Fibroblast of upper back skin (primary cell): ENCODE data around the gene RPL23.

Experiments used
- DNase-seq: peaks from one replicate; pipeline ENCODE4 v3.0.0-alpha.2; 2013

Gene RPL23

DNA sequence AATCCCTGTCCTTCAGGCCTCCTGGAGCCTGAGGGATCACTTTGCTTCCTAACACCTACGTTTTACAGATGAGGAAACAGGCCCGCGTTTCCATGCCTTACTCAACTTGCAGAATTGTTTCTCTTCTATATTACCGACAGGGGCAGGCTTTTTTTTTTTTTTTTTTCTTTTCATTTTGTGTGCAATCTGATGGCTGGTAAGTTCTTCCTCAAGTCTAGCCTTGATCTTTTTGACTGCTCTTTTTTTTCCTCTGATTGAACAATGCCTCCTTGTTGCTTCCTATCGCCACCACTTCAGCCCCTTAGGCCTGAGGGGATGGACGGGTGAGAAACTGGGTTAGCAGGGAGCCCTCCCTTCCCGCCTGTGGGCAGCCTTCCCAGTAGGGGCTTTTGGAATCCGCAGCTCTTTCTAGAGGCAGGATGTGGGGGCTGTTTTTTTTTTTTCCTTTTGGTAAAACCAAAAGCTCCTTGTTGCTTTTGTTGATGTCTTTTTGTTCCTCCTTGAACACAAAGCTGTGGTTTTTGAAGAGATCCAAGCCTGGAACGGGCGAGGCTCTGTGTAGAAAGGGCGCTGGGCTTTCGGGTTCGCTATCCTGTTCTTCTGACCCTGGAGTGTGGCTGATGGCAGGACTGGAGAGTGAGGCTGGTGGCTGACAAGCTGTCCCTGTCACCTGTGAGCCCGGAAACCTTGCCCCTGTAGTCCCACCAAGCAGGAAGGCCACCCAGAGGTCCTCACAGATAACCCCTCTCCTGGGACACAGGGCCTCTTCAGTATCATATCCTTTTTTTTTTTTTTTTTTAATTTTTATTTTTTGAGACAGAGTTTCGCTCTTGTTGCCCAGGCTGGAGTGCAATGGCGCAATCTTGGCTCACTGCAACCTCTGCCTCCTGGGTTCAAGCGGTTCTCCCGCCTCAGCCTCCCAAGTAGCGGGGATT lies 30.3 kb upstream of the RPL23 start:
- no peak for DNase-seq

DNA sequence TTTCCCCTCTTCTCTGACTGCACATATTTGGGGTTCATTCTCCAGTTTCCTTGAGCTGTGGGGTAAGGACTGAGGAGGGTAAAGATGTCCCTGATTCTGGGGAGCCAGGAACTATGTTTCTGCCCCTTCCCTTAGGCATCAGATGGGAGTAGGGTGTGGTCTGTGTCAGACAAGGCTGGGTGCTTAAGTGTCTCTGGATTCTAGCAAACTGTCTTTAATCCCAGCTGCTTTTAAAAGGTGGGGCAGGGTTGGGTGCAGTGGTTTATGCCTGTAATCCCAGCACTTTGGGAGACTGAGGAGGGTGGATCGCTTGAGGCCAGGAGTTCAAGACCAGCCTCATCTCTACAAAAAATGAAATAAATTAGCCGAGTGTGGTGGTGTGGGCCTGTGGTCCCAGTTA lies 29.3 kb upstream of the RPL23 start:
- DNase-seq = no peak

DNA sequence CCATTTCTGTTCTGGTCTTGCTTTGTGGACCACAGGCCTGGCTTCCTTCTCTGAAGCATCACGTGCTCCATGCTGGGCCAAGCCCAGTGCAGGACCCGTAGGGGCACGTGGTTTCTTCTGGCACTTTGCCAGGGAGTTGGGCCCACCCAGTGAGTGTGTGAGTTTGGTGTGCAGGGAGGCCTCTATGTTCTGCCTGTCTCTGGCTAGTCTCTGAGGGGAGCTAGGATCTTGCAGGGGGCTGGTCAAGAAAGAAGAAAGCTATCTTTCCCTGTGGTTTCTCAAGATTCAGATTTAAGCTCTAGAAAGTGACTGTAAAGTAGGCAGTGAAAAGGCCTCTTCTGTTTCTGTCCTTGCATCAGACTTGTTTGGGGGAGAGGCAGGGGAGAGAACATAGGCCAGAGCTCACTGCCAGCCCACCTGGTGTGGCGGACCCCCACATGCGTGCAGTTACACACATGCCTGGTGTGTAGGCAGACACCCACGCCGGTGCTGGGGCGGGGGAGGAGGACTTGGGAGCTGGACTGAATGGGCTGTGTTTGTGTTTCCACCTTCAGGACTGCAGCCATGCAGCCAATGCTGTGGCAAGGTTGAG lies 28.2 kb upstream of the RPL23 start:
- peak; percentile 78 for DNase-seq

DNA sequence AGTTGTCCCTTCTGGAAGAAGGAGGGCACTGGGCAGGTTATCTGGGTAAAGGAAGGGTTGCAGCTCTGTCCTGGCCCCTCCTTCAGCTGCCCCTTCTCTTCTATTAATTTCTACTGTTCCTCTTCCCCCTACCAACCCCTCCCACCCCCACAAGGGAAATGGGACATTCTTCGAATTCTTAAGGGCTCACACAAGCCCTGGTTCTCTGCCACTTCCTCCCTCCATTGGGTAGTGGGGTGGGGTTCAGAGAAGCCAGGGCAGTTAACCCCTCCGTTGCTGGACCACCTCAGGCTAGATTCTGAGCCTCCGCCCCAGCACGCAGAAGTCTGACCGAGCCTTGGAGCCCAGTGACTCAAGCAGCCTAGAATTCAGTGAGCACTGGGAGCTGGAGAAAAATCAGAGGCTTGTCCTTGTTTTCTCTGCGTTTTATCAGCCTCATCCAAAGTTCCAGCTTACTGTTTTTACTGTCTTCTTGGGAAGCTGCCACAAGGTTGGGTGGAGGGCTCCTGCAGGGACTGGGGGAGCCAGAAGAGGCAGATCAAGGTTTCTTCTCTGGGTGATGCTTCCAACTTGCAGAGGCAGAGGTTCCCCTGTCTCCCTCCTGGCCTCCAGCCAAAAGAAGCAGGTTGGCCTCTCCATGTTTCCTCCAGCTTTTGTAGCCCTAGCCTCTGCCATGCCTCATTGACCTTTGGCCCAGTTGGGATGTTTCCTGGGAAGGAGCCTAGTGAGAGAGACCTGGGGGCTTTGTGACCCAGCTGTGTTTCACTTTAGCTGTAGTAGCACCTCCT lies 26.6 kb upstream of the RPL23 start:
- DNase-seq = peak; percentile 93

DNA sequence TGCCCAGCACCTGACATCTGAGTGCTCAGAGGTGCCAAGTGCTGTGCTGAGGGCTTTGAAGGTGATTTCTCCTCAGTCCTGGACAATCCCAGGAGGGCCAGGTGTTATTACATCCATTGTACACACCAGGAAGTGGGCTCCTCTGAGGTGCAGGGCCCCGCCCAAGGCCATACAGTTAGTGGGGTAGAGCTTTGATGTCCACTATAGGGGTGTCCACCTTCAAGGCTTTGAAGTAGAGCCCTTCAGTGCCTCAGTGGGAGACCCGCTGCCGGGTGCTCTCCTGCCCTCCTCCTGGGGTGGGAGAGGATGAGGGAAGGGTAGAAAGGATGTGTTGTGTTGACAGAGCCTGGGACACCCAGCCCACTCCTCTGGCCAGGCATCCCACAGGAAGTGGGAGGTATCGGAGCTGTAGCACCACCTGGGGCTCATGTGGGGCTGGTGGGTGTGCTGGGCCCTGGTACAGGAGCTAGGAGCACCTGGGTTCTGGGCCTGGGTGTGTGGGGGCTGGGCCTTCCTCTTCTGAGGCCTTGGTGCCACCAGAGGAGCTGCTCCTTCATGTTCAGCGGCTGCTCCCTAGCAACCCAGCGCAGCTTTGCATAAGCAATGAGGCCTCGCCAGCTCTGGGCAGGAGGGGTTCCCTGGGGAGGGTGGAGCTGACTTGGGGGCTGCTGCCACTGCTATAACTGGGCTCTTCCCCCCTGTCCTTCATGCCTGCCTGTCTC lies 23.8 kb upstream of the RPL23 start:
- no peak for DNase-seq

DNA sequence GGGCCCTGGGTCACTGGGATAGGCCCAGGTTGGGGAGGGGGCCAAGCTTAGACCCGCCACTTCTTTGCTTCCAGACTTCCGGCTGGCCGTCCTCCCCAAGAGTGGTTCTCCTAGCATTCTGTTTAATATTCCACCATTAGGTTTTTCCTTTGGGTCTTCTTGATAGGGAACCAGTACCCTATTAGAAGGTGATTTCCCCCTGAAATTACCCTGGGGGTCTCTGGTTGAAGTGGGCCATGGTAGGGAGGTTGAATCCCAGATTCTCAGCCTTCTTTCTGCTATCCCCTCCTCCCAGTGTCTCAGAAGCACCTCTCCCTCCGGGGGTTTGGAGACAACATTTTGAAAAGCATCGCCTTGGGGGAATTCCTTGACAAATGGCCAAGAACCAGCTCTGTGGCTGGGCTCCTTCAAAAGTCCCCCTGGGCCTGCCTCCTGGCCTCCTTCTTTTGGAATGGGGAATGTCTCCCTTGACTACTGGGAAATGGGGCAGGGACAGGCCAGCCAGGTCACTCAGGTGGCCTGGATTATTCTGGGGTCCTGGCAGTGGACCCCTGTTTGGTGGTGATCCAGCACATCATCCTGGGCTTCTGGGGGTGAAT lies 22.1 kb upstream of the RPL23 start:
- peak; percentile 62 for DNase-seq

DNA sequence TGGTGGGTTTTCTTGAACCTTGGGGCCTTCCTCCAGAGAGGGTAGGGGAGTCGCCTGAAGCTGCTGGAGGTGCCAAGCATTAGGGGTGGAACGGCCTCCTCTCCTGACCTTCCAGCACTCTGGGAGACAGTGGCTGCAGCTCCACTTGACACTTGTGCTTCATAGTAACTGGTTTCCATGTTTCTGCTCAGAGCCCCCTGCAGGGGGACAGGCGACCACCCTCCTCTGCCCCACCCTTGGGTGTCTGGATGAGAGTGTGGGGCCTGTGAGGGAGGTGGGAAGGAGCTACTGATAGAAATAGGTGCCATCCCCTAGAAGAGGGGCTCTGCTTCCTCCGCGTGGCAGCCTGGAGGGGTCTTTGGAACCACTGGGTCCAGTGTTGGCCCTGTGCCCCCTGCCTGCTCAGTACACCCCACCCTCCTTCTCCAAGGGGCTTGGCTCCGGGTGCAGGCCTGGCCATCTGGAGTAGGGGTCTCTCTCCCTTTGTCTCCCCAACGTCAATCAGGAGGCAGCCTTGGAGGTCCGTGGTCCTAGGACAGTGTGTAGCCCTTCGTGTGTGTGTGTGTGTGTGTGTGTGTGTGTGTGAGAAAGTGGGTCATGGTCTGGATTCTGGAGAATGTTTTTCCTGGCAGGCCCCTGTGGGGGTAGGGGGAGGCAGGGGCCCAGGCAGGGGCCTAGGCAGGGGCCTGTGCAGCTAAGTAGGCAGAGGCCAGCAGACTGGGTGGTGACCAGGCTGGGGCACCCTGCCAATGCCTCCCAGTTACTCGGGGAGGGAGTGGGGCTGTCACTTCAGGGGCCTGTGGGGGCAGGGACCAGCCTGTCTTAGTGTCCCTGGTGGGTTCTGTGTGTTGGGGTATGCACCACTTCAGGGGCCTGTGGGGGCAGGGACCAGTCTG lies 21.2 kb upstream of the RPL23 start:
- DNase-seq = peak; percentile 44

DNA sequence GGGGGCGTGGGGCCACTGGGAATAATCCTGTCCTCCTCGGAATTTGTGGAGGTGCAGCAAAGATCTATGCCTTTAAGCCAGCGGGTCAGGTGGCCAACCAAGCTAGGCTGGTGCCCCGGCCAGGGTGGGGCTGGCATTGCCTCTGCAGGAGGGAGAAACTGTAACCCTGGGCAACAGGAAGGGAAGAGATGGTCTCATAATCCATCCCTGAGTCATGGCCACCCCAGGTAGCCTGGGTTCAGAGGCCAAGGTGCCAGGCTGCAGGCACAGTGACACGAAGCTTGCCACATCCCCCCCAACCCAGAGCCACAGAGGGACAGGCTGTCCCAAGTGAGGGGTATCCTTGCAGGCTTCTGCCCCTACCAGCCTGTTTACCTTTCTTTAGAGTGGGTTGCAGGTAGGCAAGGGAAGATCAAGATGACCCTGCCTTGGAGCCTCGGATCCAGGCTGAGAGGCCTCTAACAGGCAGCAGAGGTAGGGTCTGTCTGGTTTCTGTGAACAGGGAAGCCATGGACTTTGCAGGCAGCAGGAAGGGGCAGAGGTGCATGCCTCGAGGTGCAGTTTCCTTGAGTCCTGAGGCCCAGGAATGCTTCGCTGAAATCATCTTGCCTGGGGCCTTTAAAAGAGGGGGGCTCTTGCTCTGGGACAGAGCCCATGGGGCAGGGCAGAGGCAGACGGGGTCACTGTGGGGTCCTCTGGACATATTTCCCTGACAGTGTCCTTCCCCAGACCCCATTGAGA lies 20.3 kb upstream of the RPL23 start:
- DNase-seq = no peak

DNA sequence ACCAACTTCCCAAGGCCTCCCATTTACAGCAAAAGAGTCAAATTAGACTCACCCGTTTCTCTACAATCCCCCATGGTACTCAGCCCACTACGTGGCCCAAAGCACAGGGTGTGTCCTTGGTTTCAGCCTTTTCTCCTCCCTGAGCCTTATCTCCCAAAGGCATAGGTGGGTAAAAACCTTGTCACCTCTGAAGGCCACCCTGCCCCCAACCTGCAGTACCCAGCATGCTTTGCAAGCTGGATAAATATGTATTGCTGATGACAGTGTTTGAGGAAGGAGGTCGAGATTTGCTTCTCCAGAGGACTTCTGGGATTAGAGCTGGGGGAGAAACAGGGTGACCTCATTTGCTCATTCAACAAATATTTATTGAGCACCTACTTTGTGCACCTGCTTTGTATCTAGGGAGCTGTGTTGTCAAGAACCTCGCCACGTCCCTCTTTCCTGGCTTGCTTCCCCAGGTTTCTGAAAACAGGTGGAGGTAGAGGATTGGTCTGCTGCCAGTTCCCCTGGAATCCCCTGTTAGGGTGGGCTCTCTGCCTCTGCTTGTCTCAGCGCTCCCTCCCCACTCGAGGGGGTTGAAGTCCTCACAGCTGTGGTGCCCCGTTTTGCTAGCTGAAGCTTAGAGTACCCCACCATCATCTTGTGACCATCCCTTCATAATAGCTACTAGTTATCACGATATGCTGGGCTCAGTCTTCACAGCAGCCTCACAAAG lies 19.3 kb upstream of the RPL23 start:
- DNase-seq = no peak

DNA sequence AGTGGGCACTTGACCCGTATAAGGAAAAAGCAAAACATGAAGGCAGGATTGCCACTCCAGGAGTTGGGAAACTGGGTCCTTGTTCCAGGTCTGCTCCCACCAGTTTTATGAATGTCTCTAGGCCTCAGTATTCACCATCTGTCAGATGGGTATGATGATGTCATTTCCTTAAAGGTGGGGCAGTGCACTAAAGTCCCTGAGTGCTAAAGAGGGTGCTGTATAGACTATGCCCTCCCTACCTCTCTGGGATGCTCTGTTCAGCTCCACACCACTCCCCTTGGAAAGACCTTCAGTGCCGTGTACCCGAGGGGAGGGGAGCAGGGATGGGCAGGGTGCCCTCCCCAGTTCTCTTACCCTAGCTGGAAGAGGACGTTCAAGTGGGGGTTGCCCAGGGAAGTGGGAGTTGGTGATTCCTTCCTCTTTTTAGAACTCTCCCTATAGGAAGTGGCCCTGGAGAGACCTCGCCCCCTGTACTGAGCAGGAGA lies 18.5 kb upstream of the RPL23 start:
- DNase-seq = no peak

DNA sequence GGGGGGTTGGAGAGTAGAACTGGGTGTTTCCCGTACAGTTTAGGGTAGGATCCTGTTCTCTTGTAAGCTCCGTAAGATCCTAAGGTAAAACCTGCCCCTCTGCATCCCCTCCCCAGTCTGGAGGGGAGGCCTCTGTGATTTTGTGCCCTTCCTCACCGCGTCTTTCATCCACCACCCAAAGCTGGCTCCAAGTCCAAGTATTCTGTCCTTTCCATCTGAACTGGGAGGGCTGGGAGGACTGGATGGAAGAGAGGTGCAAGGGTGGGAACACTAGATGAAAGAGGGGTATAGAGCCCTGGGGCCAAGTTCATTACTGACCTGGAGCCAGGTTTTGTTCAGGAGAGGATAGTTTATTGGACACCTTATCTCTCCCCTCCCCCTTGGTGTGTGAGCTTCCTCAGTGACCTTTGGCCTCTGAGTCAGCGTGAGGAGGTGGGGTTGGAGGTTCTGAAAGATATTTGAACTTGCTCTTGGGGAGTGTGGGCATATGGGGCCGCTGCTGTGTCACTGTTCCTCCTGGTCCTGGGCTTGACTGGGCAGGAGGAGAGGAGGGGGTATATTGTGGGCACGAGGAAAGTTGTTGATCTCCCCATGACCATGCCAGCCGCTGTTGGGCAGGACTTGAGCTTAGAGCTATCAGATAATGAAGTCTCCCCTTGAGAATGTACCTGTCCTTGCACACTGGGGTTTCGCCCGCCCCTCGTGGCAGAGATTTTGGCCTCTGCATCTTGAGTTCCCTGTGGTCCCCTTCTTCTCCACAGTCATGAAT lies 17.9 kb upstream of the RPL23 start:
- DNase-seq = peak; percentile 63

DNA sequence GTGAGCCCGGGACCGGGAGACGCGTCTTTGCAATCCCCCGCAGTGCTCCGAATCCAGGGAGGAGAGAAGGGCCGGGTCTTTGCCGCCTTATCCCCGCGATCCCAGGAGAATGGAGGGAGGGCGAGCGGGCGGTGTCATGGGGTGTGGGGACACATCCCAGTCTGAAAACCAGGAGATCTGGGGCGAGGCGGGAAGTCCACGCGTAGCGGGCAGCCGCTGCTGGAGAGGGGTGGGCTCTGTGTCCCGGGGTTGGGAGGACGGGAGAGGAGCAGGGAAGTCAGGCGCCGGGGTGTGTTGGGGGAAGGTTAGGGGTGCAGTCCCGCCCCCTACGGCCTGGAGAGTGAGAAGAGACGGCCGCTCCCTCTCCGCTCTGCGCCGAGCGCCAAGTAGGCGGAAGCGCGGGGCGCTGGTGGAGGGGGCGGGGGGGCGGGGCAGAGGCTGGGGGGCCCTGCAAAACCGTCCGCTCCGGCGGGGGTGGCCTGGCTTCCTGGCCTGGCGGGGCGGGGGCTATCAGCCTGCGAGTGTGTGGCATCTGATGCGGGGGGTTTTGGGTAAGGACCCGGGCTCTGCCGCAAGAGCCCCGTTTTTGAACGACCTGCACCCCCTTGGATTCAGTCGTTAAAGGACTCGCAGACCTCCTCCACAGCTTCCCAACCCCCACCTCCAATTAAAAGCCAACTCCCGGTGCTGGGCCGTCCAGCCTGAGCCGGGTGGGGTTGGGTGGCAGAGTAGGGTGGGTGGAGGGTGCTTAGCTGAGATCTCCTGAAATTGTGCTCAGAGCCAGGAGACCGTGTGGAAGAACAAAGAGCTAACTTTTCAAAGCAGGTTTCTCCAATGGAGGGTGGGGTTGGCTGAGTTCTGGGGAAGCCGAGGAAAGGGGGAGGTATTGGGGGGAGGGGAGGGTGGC lies 17.0 kb upstream of the RPL23 start:
- DNase-seq = peak; percentile 67

DNA sequence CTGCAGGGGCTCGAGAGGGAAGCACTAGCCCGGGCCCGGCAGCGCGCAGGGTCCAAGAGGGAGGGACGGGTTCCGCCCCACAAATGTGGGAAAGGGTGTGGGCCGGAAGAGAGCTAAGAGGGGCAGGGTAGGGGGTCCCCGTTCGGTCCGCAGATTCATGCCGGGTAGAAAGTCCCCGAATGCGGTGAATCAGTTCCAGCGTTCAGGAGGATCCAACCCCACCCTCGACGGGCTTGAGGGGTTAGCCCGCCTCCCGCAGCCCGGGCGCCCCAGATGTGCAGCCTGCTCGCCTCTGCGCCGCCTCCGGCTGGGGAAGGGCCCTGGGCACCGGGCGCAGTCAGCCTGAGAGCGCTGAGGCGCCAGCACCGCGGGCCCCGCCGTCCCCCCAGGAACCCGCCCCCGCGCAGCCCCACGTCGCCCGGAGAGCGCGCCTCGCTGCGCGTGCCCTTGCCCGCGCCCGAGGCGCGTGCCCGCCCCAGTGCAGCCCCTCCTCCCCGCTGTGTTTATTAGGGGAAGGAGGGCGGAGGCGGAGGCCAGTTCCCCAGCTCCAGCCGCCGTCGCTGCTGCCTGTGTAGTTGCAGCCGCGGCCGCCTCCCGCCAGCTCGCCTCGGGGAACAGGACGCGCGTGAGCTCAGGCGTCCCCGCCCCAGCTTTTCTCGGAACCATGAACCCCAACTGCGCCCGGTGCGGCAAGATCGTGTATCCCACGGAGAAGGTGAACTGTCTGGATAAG lies 16.2 kb upstream of the RPL23 start, which contains the start of gene LASP1:
LASP1 (plus strand) TSS at position 533 of the 733 bp plus-strand sequence; CDS start at position 665, 132 bp downstream.
- peak; percentile 89 for DNase-seq

DNA sequence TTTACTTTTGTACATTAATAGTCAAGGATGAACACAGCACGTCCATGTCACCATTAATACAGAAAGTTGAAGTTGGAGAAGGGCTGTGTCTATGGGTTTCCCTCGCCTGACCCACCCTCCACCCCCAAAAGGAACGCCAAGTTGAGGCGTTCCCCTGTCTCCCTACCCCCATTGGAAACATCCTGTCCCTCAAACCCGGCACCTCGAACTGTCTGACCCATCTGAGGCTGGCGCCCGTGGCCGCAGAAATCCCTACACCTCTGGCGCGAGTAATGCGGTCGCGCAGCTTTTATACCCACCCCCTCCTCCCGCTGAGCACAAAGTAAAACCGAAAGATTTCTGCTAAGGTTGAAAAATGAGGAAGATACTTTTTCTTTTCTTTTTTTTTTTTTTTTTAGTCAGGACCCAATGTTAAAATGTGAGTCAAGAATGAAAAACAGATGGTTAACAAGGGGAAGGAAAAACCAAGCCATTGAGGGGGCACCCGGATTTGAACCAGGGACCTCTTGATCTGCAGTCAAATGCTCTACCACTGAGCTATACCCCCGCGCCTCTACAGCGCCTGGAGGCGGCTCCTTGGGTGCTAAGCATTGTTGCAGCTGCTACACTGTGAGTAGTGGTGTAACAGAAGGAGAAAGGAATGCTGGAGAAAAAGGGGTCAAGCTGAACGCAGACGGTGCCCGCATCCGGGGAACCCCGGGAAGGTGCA lies 15.4 kb upstream of the RPL23 start:
- DNase-seq = peak; percentile 90

DNA sequence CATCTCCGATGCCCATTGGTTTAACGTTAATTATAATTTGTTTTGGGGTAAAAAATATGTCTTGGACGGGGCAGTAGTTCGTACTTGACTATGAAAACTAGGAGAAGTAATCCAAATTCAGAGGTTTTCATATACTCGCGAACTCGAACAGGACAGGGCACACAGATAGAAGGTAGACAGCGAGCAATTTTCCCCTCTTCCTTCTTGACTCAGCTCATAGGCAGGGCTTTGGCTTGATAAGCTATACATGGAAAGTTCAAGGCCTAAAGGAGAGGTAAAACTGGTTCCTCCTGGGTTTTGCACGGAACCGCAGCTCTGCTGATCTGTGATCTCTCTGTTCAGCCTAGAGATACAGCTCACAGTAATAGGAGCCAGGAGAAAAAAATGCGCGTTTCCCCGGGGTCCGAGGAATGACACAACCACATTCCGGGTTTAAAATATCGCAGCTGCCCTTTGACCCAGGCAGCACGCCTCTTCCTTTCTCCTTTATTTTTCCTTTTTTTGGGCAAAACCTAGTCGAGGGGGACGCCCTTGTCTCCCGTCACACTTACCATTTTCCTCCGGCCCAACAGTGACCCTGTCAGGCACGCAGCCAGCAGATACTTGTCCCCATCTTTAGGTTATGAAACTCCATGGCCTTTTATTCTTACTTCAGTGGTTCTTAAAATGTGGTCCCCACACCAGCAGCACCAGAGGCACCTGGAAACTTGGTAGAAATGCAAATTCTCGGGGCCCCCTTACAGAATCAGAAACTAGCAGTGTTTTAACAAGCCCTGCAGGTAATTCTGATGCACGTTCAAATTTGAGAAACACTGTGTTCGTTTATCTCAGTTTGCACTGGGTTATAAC lies 14.7 kb upstream of the RPL23 start:
- peak; percentile 82 for DNase-seq
